GM12892 (cell line): ENCODE results near the gene SMARCB1.

Experiments
- DNase-seq: peaks from one replicate; pipeline ENCODE4 v3.0.0; 2011; ENCODE audit not compliant: insufficient read length
- FAIRE-seq: peaks from 2 replicates; lab custom pipeline; 2011; peaks lifted over from hg19 to GRCh38; lab: Jason Lieb, UNC
- POLR2A ChIP-seq: IDR thresholded peaks from 2 replicates; pipeline ENCODE4 v1.6.1; 2011; ENCODE audit warnings: low read depth, low read length, control low read depth
- POLR2AphosphoS5 ChIP-seq: IDR thresholded peaks from 2 replicates; pipeline ENCODE4 v1.6.1; 2011; ENCODE audit warnings: low read depth, low read length, control low read depth
- TAF1 ChIP-seq: IDR thresholded peaks from 2 replicates; pipeline ENCODE4 v1.6.1; 2011; ENCODE audit warnings: low read depth, mild to moderate bottlenecking, control low read depth, low read length, borderline replicate concordance

Gene SMARCB1

GRCh38 chr22:23796461-23796860 is 9.7 kb downstream of the SMARCB1 start:
- no peak for TF ChIP-seq POLR2AphosphoS5
- no peak for TF ChIP-seq POLR2A
- TF ChIP-seq TAF1 = no peak
- DNase-seq (no peak), FAIRE-seq (no peak)

DNA sequence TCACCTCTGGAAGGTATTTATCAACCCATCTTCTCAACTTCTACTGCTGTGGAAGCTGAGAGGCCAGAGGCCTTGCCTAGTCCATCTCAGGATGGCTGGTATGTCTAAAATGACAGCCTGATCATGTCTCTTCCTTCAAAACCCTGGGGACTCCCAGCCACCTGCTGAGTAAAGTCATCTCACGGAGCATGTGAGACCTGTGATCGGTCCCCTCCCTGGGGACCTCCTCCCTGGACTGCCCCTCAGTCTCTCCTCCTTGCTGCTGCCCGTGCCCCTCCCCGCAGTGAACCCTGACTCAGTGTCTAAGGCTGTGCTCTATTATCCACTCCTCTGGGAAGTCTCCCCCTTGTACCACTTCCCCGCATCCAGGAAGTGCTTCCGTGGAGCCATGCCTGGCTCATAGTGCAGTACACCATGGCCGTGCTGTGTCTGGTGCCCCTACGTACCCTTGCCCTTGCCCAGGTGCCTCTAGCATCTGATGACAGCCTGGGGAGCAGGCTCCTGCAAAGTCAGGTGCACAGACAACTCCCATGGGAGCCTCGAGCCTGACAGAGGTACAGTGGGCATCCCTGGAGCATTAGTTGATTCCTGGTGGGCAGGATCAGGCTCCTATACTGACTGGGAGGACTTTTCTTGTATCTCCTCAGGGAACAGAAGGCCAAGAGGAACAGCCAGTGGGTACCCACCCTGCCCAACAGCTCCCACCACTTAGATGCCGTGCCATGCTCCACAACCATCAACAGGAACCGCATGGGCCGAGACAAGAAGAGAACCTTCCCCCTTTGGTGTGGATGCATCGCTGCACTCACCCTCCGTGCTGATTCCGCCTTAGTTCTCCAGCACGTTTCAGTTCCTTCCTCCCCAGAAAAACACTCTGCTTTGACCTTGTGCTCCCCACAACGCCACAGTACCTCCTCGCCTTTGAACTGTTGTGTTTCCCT is 13.8 kb downstream of the SMARCB1 start:
- FAIRE-seq (peak; percentile 99), DNase-seq (peak; percentile 52)
- TF ChIP-seq POLR2A (no peak; the same call in 1 of the 2 replicates), TAF1 (no peak), POLR2AphosphoS5 (no peak)

GRCh38 chr22:23801238-23801821 is 14.6 kb downstream of the SMARCB1 start:
- TF ChIP-seq TAF1 = no peak
- TF ChIP-seq POLR2A = no peak; the same call in 1 of the 2 replicates
- TF ChIP-seq POLR2AphosphoS5 = no peak

DNA sequence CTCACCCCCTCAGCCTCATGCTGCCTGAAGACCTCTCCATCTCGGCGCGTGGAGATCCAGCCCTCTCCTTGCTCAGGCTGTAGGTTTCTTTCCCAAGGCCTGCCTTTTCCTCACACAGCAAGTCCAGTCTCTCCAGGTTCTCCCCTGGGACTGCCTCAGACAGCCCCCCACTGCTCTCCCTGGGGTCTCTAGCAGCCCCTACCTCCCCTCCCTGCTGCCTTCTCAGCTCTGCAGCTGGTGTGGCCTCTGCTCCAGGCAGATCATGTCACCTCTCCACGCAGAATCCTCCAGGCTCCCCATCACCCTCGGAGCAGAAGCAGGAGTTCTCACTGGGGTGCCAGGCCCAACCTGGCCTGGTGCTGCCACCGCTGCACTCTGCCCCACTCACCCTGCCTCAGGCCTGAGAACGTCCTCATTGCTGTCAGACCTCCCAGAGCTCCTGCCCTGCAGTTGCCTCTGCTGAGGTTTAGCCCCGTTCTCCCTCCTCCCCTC is 15.2 kb downstream of the SMARCB1 start:
- TF ChIP-seq TAF1 (no peak), POLR2AphosphoS5 (0 out of 2 replicates have a peak, but pooled peaks have one; percentile 30)
- DNase-seq = no peak
- no peak for FAIRE-seq

More at GRCh38 chr22:23801238-23801821, 14.6 kb downstream of the SMARCB1 start:
- FAIRE-seq = no peak
- no peak for DNase-seq

GRCh38 chr22:23803001-23803819 is 16.4 kb downstream of the SMARCB1 start:
- FAIRE-seq = peak; percentile 92
- no peak for DNase-seq
- no peak for TF ChIP-seq TAF1
- peak; percentile 70 for TF ChIP-seq POLR2A
- TF ChIP-seq POLR2AphosphoS5 = peak; percentile 11; the same call in 1 of the 2 replicates

DNA sequence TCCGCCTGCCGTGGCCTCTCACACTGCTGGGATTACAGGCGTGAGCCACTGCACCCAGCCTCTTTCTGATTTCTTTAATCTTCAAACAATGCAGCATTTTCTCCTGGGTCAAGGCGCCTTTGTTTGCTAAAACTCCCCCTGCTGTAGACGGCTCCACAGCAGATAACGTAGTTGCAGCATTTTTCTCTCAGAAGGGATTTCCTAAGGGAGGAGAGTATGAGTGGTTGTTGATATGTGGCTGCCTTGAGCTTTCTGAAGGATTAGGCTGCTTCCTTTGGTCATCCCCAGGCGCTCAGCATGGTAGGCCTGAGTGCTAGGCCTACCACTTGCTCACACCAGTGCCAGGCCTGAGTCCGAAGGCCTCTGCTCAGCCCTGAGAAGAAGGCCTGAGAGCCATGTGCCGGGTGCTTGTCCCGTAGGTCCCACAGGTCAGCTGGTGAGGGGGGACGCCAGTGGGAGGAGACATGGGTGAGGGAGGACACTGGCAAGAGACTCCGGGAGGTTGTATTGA is 18.1 kb downstream of the SMARCB1 start:
- DNase-seq (no peak), FAIRE-seq (no peak)

DNA sequence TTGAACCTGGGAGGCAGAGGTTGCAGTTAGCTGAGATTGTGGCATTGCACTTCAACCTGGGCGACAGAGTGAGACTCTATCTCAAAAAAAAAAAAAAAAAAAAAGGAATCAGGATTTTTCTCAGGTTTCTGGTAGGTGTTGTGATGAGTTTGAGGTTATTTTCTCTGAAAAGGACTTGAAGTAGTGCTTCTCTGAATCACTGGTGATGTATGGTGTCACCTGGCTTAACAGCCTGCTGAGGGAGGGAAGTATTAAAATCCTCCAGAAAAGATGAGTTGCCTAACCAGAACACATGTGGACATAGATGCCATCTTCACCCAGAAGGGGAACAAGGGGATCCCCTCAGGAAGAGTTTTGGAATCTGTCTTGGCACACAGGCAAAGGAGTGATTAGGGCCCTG is 20.1 kb downstream of the SMARCB1 start:
- TF ChIP-seq TAF1 (no peak), POLR2AphosphoS5 (no peak), POLR2A (no peak)
- DNase-seq = no peak
- no peak for FAIRE-seq

More for the DNA sequence above, 18.1 kb downstream of the SMARCB1 start:
- TF ChIP-seq POLR2A = no peak
- no peak for TF ChIP-seq POLR2AphosphoS5
- no peak for TF ChIP-seq TAF1

DNA sequence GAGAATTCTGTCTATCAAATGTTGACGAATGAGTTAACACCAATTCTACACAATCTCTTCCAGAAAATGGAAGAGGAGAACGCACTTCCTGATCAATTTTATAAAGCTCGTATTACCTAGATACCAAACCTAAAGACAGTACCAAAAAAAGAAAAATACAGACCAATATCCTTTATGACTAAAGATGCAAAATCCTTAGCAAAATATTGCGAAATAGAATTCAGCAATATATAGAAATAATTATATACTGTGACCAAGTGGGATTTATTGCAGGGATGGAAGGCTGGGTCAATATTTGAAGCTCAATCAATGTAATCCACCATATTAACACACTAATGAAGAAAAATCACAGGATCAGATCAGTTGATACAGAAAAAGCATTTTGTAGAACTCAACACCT is 25.6 kb downstream of the SMARCB1 start:
- DNase-seq (no peak), FAIRE-seq (no peak)
- TF ChIP-seq POLR2AphosphoS5 = no peak
- TF ChIP-seq POLR2A = no peak
- TF ChIP-seq TAF1 = no peak

GRCh38 chr22:23815541-23816155 is 28.9 kb downstream of the SMARCB1 start:
- no peak for TF ChIP-seq POLR2A
- TF ChIP-seq TAF1 = no peak
- TF ChIP-seq POLR2AphosphoS5 = no peak
- DNase-seq (no peak), FAIRE-seq (no peak)

DNA sequence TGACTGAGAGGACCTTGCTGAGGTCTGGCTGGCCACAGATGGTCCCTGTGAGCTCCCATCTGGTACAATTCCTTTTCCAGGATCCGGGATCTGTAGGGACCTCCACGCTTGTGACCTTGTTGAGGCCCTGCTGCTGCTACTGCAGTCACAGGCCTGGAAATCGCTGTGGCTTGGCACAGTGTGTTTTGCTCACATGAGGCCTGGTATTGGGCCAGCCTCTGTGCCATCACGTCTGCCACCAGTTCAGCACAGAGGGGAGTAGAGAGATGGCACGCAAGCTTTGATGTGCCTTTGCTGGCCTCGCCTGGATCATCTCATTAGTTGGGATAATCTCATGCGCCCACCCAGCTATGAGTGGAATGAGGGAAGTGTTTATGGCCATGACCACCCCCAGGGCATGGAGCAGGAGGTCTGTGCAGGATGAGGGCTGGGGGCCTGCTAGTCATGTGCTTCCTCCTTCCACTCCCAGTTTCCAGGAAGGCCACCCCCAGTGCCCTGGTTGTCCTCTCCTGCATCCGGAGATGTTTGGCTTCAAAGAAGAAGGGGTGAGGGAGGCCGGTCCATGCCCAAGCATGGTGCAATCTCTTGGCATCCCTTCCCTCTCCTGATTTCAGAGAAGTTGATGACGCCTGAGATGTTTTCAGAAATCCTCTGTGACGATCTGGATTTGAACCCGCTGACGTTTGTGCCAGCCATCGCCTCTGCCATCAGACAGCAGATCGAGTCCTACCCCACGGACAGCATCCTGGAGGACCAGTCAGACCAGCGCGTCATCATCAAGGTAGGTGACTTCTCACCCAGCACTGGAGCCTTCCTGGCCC is 29.6 kb downstream of the SMARCB1 start:
- TF ChIP-seq TAF1 = no peak
- no peak for TF ChIP-seq POLR2A
- no peak for TF ChIP-seq POLR2AphosphoS5
- DNase-seq = no peak
- FAIRE-seq = no peak
